CD4-positive, alpha-beta memory T cell (primary cell): ENCODE data around the gene AFG1L. TPM values are rescaled to one million over a fixed set of nuclear protein-coding genes. Genes with fewer than 3 reads are reported as not detected.
A peak's percentile ranks its signal among the peaks of the same experiment; 100 is the strongest.
"Not testable (repeated sequence)": the region's sequence is repeated elsewhere in the genome, so short reads cannot be mapped to it uniquely, and the experiment has no call there.

Source experiments
- CTCF ChIA-PET: fragments of 350-600 bp; sonication (Branson Sonifier 250); formaldehyde crosslinking; loops from one replicate; lab custom pipeline; 2021; ENCODE audit warnings: inconsistent platforms; ENCODE audit not compliant: partially characterized antibody; lab: Charles Lee
- POLR2A ChIA-PET: fragments of 350-600 bp; sonication (Branson Sonifier 250); formaldehyde crosslinking; loops from one replicate; lab custom pipeline; 2021; ENCODE audit not compliant: partially characterized antibody; lab: Charles Lee
- DNase-seq, 5 donors: peaks; one replicate each; pipeline versions ENCODE4 v3.0.0 to v3.0.0-alpha.2; 2020 to 2022; ENCODE audit warnings: mixed read lengths in 1 of 5
- H3K27ac ChIP-seq: one replicate; pipeline ENCODE4 v1.7.0; 2013; ENCODE audit warnings: low read depth, low read length
- H3K27me3 ChIP-seq: 2 replicates; pipeline ENCODE4 v1.7.0; 2013; ENCODE audit warnings: mild to moderate bottlenecking, low read length, moderate library complexity; ENCODE audit not compliant: insufficient read depth
- H3K36me3 ChIP-seq: 2 replicates; pipeline ENCODE4 v1.7.0; 2013; ENCODE audit warnings: mild to moderate bottlenecking, low read length, moderate library complexity; ENCODE audit not compliant: insufficient read depth
- H3K4me1 ChIP-seq: 2 replicates; pipeline ENCODE4 v1.7.0; 2013; ENCODE audit warnings: mild to moderate bottlenecking, low read length, moderate library complexity; ENCODE audit not compliant: insufficient read depth
- H3K4me3 ChIP-seq, 2 donors: one replicate each; pipeline ENCODE4 v1.7.0; 2013; ENCODE audit warnings: low read length in 2 of 2, mild to moderate bottlenecking in 1 of 2
- H3K9me3 ChIP-seq, 2 donors: one replicate each; pipeline ENCODE4 v1.7.0; 2013; ENCODE audit warnings: low read length in 2 of 2, control low read depth in 1 of 2; ENCODE audit not compliant: control insufficient read depth in 1 of 2
- H3K27ac Mint-ChIP-seq, 7 donors: one replicate each; pipeline ENCODE4 v1.8.0; 2020 to 2021; ENCODE audit warnings: mixed read lengths in 7 of 7, mild to moderate bottlenecking in 6 of 7, inconsistent platforms in 3 of 7, moderate library complexity in 3 of 7
- H3K27me3 Mint-ChIP-seq, 2 donors: one replicate each; pipeline ENCODE4 v1.8.0; 2020 to 2021; ENCODE audit warnings: mixed read lengths in 2 of 2
- H3K36me3 Mint-ChIP-seq, 2 donors: one replicate each; pipeline ENCODE4 v1.8.0; 2020 to 2021; ENCODE audit warnings: mixed read lengths in 2 of 2, inconsistent platforms in 1 of 2, mild to moderate bottlenecking in 1 of 2
- H3K4me1 Mint-ChIP-seq, 4 donors: one replicate each; pipeline ENCODE4 v1.8.0; 2020 to 2021; ENCODE audit warnings: mixed read lengths in 4 of 4, mild to moderate bottlenecking in 1 of 4
- H3K4me3 Mint-ChIP-seq, 8 donors: one replicate each; pipeline ENCODE4 v1.8.0; 2020 to 2021; ENCODE audit warnings: mixed read lengths in 8 of 8, mild to moderate bottlenecking in 7 of 8, moderate library complexity in 6 of 8, inconsistent platforms in 3 of 8
- H3K9me3 Mint-ChIP-seq, 8 donors: one replicate each; pipeline ENCODE4 v1.8.0; 2020 to 2021; ENCODE audit warnings: mixed read lengths in 8 of 8, mild to moderate bottlenecking in 5 of 8, inconsistent platforms in 3 of 8, moderate library complexity in 1 of 8
- intact Hi-C: fragments of 100-400 bp; cut with micrococcal nuclease; formaldehyde crosslinking; loops from one replicate; pipeline ENCODE4 v1.15.1; 2023
- polyA plus RNA-seq, 2 donors: library from polyadenylated mRNA; unstranded; fragments of 300-500 nt; fragmentation: Illumina TruSeq; gene quantifications; one replicate each; pipeline ENCODE4 v1.2.3, GENCODE V29; 2021
- total RNA-seq, 2 experiments: library from RNA; stranded (reverse); gene quantifications; one replicate each; pipeline ENCODE4 v1.2.3, GENCODE V29; 2021

AFG1L gene
- total and polyA plus RNA-seq, 4 experiments from 2014 or later = 1.5 to 6.6 (median 4.5) TPM

- H3K27me3 Mint-ChIP-seq, POLR2A ChIA-PET, CTCF ChIA-PET, H3K36me3 ChIP-seq, H3K4me3 Mint-ChIP-seq, intact Hi-C loops, H3K27ac Mint-ChIP-seq, DNase-seq, H3K4me3 ChIP-seq, H3K27ac ChIP-seq, H3K9me3 Mint-ChIP-seq, H3K36me3 Mint-ChIP-seq, H3K4me1 ChIP-seq, H3K9me3 ChIP-seq, H3K27me3 ChIP-seq: not testable (repeated sequence)
- H3K4me1 Mint-ChIP-seq = peaks cover 10 to 15% (median 12%) of the 10 kb centered on the region in 4 donors
Measured at GRCh38 chr6:108449717-108450116, 154.9 kb downstream of the AFG1L start.

GRCh38 chr6:108451816-108452215, 157.0 kb downstream of the AFG1L start:
- H3K4me1 Mint-ChIP-seq = no peaks in the 10 kb centered on the region
- DNase-seq = no peak
- H3K36me3 ChIP-seq = no peaks in the 10 kb centered on the region
- H3K27me3 Mint-ChIP-seq = no peaks in the 10 kb centered on the region
- H3K4me3 ChIP-seq = no peak overlapping the region
- no peaks in the 10 kb centered on the region for H3K9me3 ChIP-seq
- H3K27me3 ChIP-seq = no peaks in the 10 kb centered on the region
- H3K9me3 Mint-ChIP-seq = no peaks in the 10 kb centered on the region
- intact Hi-C loops = no loop called here
- H3K27ac ChIP-seq = no peak overlapping the region
- H3K4me1 ChIP-seq = no peaks in the 10 kb centered on the region
- H3K36me3 Mint-ChIP-seq = peaks cover 0 to 3% of the 10 kb centered on the region in 2 donors
- CTCF ChIA-PET = no interaction called here
- H3K4me3 Mint-ChIP-seq = no peak overlapping the region
- H3K27ac Mint-ChIP-seq = no peak overlapping the region
- POLR2A ChIA-PET = no interaction called here

- intact Hi-C loops = no loop called here
- Mint-ChIP-seq H3K9me3 (no peaks in the 10 kb centered on the region), H3K4me3 (no peak overlapping the region), H3K27ac (no peak overlapping the region), H3K4me1 (no peaks in the 10 kb centered on the region), H3K36me3 (peaks cover 0 to 3% of the 10 kb centered on the region in 2 donors), H3K27me3 (peaks cover under 1% of the 10 kb centered on the region in 2 donors)
- no peak for DNase-seq
- Histone ChIP-seq H3K9me3 (no peaks in the 10 kb centered on the region), H3K4me3 (no peak overlapping the region), H3K27me3 (no peaks in the 10 kb centered on the region), H3K27ac (no peak overlapping the region), H3K36me3 (no peaks in the 10 kb centered on the region), H3K4me1 (no peaks in the 10 kb centered on the region)
- ChIA-PET POLR2A (no interaction called here), CTCF (no interaction called here)
Measured at GRCh38 chr6:108452711-108453195, 157.9 kb downstream of the AFG1L start.

GRCh38 chr6:108453601-108454185, 158.8 kb downstream of the AFG1L start:
- Mint-ChIP-seq H3K9me3 (peaks cover 0 to 2% (median 0%) of the 10 kb centered on the region in 8 donors), H3K36me3 (peaks cover 0 to 3% of the 10 kb centered on the region in 2 donors), H3K4me1 (no peaks in the 10 kb centered on the region), H3K27me3 (peaks cover 1% of the 10 kb centered on the region in 2 donors), H3K4me3 (no peak overlapping the region), H3K27ac (no peak overlapping the region)
- ChIA-PET CTCF (interaction anchor here (1.6 kb wide), 1 partner anchor 9 kb away, joined by 3 read pairs; no protein-coding TSS in a partner anchor), POLR2A (no interaction called here)
- Histone ChIP-seq H3K4me1 (no peaks in the 10 kb centered on the region), H3K9me3 (no peaks in the 10 kb centered on the region), H3K27me3 (no peaks in the 10 kb centered on the region), H3K4me3 (no peak overlapping the region), H3K27ac (no peak overlapping the region), H3K36me3 (no peaks in the 10 kb centered on the region)
- intact Hi-C loops = no loop called here
- no peak for DNase-seq

- H3K4me1 Mint-ChIP-seq = no peaks in the 10 kb centered on the region
- H3K36me3 ChIP-seq = no peaks in the 10 kb centered on the region
- DNase-seq = no peak
- peaks cover 0 to 2% (median 0%) of the 10 kb centered on the region in 8 donors for H3K9me3 Mint-ChIP-seq
- H3K4me3 ChIP-seq = no peak overlapping the region
- ChIA-PET POLR2A (no interaction called here), CTCF (interaction anchor here (1.6 kb wide), 1 partner anchor 8 kb away, joined by 3 read pairs; no protein-coding TSS in a partner anchor)
- H3K27me3 Mint-ChIP-seq = peaks cover 1% of the 10 kb centered on the region in 2 donors
- H3K27ac Mint-ChIP-seq = no peak overlapping the region
- intact Hi-C loops = no loop called here
- H3K27me3 ChIP-seq = no peaks in the 10 kb centered on the region
- H3K36me3 Mint-ChIP-seq = peaks cover 0 to 3% of the 10 kb centered on the region in 2 donors
- H3K9me3 ChIP-seq = no peaks in the 10 kb centered on the region
- no peaks in the 10 kb centered on the region for H3K4me1 ChIP-seq
- H3K27ac ChIP-seq = no peak overlapping the region
- no peak overlapping the region for H3K4me3 Mint-ChIP-seq
Measured at GRCh38 chr6:108454356-108454755, 159.5 kb downstream of the AFG1L start.

GRCh38 chr6:108455688-108456087, 160.8 kb downstream of the AFG1L start:
- Mint-ChIP-seq H3K27me3 (peaks cover 1% of the 10 kb centered on the region in 2 donors), H3K36me3 (peaks cover 0 to 3% of the 10 kb centered on the region in 2 donors), H3K4me1 (no peaks in the 10 kb centered on the region), H3K9me3 (peaks cover 0 to 2% (median 0%) of the 10 kb centered on the region in 8 donors), H3K4me3 (peak overlapping the region in 1 of 8 donors; percentile 5), H3K27ac (no peak overlapping the region)
- Histone ChIP-seq H3K9me3 (no peaks in the 10 kb centered on the region), H3K27me3 (no peaks in the 10 kb centered on the region), H3K36me3 (no peaks in the 10 kb centered on the region), H3K27ac (no peak overlapping the region), H3K4me1 (no peaks in the 10 kb centered on the region), H3K4me3 (no peak overlapping the region)
- CTCF ChIA-PET = no interaction called here
- POLR2A ChIA-PET = no interaction called here
- intact Hi-C loops = no loop called here
- DNase-seq = no peak

GRCh38 chr6:108463784-108464183, 168.9 kb downstream of the AFG1L start:
- no peak overlapping the region for H3K27ac ChIP-seq
- H3K9me3 ChIP-seq = no peaks in the 10 kb centered on the region
- POLR2A ChIA-PET = no interaction called here
- no peak overlapping the region for H3K4me3 ChIP-seq
- H3K27me3 ChIP-seq = no peaks in the 10 kb centered on the region
- Mint-ChIP-seq H3K9me3 (no peaks in the 10 kb centered on the region), H3K4me1 (no peaks in the 10 kb centered on the region), H3K27ac (no peak overlapping the region), H3K27me3 (peaks cover 0 to 3% of the 10 kb centered on the region in 2 donors), H3K4me3 (no peak overlapping the region), H3K36me3 (peaks cover 0 to 4% of the 10 kb centered on the region in 2 donors)
- H3K36me3 ChIP-seq = no peaks in the 10 kb centered on the region
- DNase-seq = no peak
- no peaks in the 10 kb centered on the region for H3K4me1 ChIP-seq
- intact Hi-C loops = no loop called here
- CTCF ChIA-PET = interaction anchor here (0.6 kb wide), 1 partner anchor 836 kb away, joined by 4 read pairs; no protein-coding TSS in a partner anchor
